Measurements from ENCODE around the gene CGREF1. TPM values are rescaled to one million over a fixed set of nuclear protein-coding genes. Genes with fewer than 3 reads are reported as not detected.

CGREF1 gene
- polyA plus RNA-seq, 1 donor from 2014 or later, result 24.5 TPM

GRCh38 chr2:27137322-27137935 lies 18.5 kb upstream of the CGREF1 start:
- Histone ChIP-seq H3K36me3 (ENCODE audit: insufficient read depth, low read length) (no peaks in the 10 kb centered on the region), H3K9ac (ENCODE audit: low read length) (no peak overlapping the region), H3K4me2 (ENCODE audit: low read length) (no peak overlapping the region), H3F3A (ENCODE audit: insufficient read depth, low read length, poor library complexity, severe bottlenecking) (no peaks in the 10 kb centered on the region), H3K9me3 (ENCODE audit: low read length) (no peaks in the 10 kb centered on the region), H3K4me3 (ENCODE audit: low read length) (no peak overlapping the region), H3K9me2 (ENCODE audit: insufficient read depth, low read length) (no peaks in the 10 kb centered on the region), H3K27ac (ENCODE audit: low read length) (no peak overlapping the region), H4K20me1 (ENCODE audit: insufficient read depth) (no peaks in the 10 kb centered on the region), H3K27me3 (ENCODE audit: insufficient read depth, low read depth, low read length) (no peaks in the 10 kb centered on the region), H3K79me2 (replicated peaks; ENCODE audit: insufficient read depth, low read length) (peaks cover 4% of the 10 kb centered on the region), H2AFZ (ENCODE audit: low read depth, low read length) (no peak overlapping the region)
- no peak for TF ChIP-seq EP300 (conservative IDR thresholded peaks at IDR 0.05; ENCODE audit: poor library complexity, severe bottlenecking)
- TF ChIP-seq TAF1 (IDR thresholded peaks at IDR 0.05; ENCODE audit: low read depth), result no peak
- no peak for TF ChIP-seq RAD21 (conservative IDR thresholded peaks at IDR 0.05)
- TF ChIP-seq, protein P1, sequence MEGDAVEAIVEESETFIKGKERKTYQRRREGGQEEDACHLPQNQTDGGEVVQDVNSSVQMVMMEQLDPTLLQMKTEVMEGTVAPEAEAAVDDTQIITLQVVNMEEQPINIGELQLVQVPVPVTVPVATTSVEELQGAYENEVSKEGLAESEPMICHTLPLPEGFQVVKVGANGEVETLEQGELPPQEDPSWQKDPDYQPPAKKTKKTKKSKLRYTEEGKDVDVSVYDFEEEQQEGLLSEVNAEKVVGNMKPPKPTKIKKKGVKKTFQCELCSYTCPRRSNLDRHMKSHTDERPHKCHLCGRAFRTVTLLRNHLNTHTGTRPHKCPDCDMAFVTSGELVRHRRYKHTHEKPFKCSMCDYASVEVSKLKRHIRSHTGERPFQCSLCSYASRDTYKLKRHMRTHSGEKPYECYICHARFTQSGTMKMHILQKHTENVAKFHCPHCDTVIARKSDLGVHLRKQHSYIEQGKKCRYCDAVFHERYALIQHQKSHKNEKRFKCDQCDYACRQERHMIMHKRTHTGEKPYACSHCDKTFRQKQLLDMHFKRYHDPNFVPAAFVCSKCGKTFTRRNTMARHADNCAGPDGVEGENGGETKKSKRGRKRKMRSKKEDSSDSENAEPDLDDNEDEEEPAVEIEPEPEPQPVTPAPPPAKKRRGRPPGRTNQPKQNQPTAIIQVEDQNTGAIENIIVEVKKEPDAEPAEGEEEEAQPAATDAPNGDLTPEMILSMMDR (IDR thresholded peaks at IDR 0.05; ENCODE audit: poor library complexity, severe bottlenecking), result no peak
- no peak for TF ChIP-seq SMC3 (conservative IDR thresholded peaks at IDR 0.05; ENCODE audit: poor library complexity)
- TF ChIP-seq, protein P2, sequence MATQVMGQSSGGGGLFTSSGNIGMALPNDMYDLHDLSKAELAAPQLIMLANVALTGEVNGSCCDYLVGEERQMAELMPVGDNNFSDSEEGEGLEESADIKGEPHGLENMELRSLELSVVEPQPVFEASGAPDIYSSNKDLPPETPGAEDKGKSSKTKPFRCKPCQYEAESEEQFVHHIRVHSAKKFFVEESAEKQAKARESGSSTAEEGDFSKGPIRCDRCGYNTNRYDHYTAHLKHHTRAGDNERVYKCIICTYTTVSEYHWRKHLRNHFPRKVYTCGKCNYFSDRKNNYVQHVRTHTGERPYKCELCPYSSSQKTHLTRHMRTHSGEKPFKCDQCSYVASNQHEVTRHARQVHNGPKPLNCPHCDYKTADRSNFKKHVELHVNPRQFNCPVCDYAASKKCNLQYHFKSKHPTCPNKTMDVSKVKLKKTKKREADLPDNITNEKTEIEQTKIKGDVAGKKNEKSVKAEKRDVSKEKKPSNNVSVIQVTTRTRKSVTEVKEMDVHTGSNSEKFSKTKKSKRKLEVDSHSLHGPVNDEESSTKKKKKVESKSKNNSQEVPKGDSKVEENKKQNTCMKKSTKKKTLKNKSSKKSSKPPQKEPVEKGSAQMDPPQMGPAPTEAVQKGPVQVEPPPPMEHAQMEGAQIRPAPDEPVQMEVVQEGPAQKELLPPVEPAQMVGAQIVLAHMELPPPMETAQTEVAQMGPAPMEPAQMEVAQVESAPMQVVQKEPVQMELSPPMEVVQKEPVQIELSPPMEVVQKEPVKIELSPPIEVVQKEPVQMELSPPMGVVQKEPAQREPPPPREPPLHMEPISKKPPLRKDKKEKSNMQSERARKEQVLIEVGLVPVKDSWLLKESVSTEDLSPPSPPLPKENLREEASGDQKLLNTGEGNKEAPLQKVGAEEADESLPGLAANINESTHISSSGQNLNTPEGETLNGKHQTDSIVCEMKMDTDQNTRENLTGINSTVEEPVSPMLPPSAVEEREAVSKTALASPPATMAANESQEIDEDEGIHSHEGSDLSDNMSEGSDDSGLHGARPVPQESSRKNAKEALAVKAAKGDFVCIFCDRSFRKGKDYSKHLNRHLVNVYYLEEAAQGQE (IDR thresholded peaks at IDR 0.05; ENCODE audit: borderline replicate concordance), result no peak

DNA sequence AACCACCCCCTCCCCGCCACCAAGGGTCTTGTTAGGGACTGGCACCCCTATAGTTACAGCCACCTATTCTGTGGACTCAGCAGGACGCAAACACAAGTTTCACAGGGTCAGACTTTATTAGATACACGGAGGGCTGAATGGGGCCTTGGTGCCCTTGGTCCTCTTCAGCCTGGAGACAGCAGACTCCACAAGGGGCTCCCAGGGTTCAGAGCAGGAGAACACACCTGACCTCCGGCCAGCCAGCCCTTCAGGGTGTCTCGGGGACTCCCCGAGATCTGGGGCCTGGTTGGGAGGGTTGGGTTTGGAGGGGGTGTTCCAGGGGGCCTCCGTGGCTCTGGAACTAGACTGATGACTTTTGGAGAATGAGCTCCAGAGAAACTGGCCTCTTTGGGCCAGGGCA lies 17.8 kb upstream of the CGREF1 start:
- Histone ChIP-seq H3K27ac (ENCODE audit: low read length) (no peak overlapping the region), H3K4me3 (ENCODE audit: low read length) (no peak overlapping the region), H3K9me2 (ENCODE audit: insufficient read depth, low read length) (no peaks in the 10 kb centered on the region), H3K9ac (ENCODE audit: low read length) (no peak overlapping the region), H3K9me3 (ENCODE audit: low read length) (no peaks in the 10 kb centered on the region), H3F3A (ENCODE audit: insufficient read depth, low read length, poor library complexity, severe bottlenecking) (no peaks in the 10 kb centered on the region), H3K27me3 (ENCODE audit: insufficient read depth, low read depth, low read length) (no peaks in the 10 kb centered on the region), H3K36me3 (ENCODE audit: insufficient read depth, low read length) (no peaks in the 10 kb centered on the region), H2AFZ (ENCODE audit: low read depth, low read length) (no peak overlapping the region), H3K79me2 (replicated peaks; ENCODE audit: insufficient read depth, low read length) (peaks cover 4% of the 10 kb centered on the region), H3K4me2 (ENCODE audit: low read length) (no peak overlapping the region), H4K20me1 (ENCODE audit: insufficient read depth) (no peaks in the 10 kb centered on the region)
- TF ChIP-seq RAD21 (conservative IDR thresholded peaks at IDR 0.05) (no peak), TAF1 (IDR thresholded peaks at IDR 0.05; ENCODE audit: low read depth) (no peak), SMC3 (conservative IDR thresholded peaks at IDR 0.05; ENCODE audit: poor library complexity) (no peak), POLR2AphosphoS5 (IDR thresholded peaks at IDR 0.05) (no peak), MXI1 (conservative IDR thresholded peaks at IDR 0.05; ENCODE audit: poor library complexity, severe bottlenecking) (no peak), EP300 (conservative IDR thresholded peaks at IDR 0.05; ENCODE audit: poor library complexity, severe bottlenecking) (no peak), EZH2 (IDR thresholded peaks at IDR 0.05; ENCODE audit: borderline replicate concordance, insufficient read depth, low read length, poor library complexity, severe bottlenecking) (no peak)
- TF ChIP-seq, protein P2 (IDR thresholded peaks at IDR 0.05; ENCODE audit: borderline replicate concordance), result no peak
- TF ChIP-seq, protein P1 (IDR thresholded peaks at IDR 0.05; ENCODE audit: poor library complexity, severe bottlenecking), result no peak
